Colonic mucosa (tissue), 4 donors: ENCODE results near the gene TNFRSF6B. TPM values are rescaled to one million over a fixed set of nuclear protein-coding genes. Genes with fewer than 3 reads are reported as not detected.

Experiments used
- DNase-seq: peaks from one replicate; pipeline ENCODE4 v3.0.0-alpha.2; 2020
- H3K27ac ChIP-seq: fragments of 200-600 bp; one replicate; pipeline ENCODE4 v1.8.0; 2021
- H3K27me3 ChIP-seq: fragments of 200-600 bp; one replicate; pipeline ENCODE4 v1.8.0; 2021
- H3K36me3 ChIP-seq: fragments of 200-600 bp; one replicate; pipeline ENCODE4 v1.8.0; 2021
- H3K4me1 ChIP-seq: fragments of 200-600 bp; one replicate; pipeline ENCODE4 v1.8.0; 2021; ENCODE audit warnings: mild to moderate bottlenecking
- H3K4me3 ChIP-seq: fragments of 200-600 bp; one replicate; pipeline ENCODE4 v1.8.0; 2021
- H3K9ac ChIP-seq, 2 donors: one replicate each; pipeline ENCODE4 v1.7.0; 2013; ENCODE audit warnings: control low read depth in 2 of 2, low read depth in 2 of 2, low read length in 2 of 2
- H3K9me3 ChIP-seq: fragments of 200-600 bp; one replicate; pipeline ENCODE4 v1.8.0; 2021
- intact Hi-C: fragments of 100-400 bp; cut with DNase I; formaldehyde crosslinking; loops from one replicate; pipeline ENCODE4 v1.14.1; 2022
- total RNA-seq, 2 donors: library from RNA; stranded (reverse); fragmentation: NEBNext Ultra II Directional in 1 of 2; extraction: Animal tissue kit (Norgen Biotek cat#: 25700) in 1 of 2; gene quantifications; one replicate each; pipeline ENCODE4 v1.2.1, GENCODE V29; 2021
- TF ChIP-seq, protein P1 (sequence below): fragments of 200-600 bp; IDR thresholded peaks from one replicate; pipeline ENCODE4 v1.8.0; 2022; ENCODE audit warnings: antibody characterized with exemption, mild to moderate bottlenecking
- donor health status: healthy.
- donor health status: DM: no; HTN: no; CAD: no.
- donor health status: DM: no; HTN: no; CAD: no.

Gene TNFRSF6B
- total RNA-seq, 2 donors from 2014 or later = 7.5 TPM; not detected in 1

DNA sequence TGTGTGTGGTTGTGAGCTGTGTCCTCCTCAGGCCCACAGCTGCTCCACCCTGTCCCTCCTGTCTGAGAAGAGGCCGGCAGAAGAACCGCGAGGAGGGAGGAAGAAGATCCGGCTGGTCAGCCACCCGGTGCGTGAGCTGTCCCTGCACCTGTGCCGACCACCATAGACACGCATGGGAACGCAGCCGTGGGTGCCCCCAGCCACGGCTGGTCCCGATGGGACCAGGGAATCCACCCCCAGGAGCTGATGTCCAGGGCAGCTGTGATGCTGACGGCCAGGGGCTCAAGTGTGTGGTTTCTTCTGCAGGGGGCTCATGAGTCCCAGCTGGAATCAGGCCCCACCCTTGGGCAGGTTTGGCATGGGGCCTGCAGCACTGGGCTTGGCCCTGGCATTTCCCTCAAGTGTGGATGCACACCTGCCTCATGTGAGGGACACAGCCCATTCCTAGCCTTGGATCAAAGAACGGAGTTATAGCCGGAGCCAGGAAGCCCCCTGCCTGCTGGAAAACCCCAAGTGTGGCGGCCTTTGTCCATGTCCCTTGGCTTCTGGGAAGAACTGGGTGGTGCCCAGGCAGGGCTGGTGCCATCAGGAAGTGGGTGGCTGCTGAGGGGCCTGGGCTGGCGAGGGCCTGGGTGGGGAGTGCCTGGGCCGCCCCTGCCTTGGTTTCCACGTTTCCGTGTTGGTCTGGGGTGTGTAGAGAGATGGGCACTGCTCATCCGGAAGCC is 4.6 kb upstream of the TNFRSF6B start:
- peak overlapping the region in 1 of 2 donors; percentile 50 for H3K9ac ChIP-seq
- no peaks in the 10 kb centered on the region for H3K27me3 ChIP-seq
- TF ChIP-seq, protein P1, sequence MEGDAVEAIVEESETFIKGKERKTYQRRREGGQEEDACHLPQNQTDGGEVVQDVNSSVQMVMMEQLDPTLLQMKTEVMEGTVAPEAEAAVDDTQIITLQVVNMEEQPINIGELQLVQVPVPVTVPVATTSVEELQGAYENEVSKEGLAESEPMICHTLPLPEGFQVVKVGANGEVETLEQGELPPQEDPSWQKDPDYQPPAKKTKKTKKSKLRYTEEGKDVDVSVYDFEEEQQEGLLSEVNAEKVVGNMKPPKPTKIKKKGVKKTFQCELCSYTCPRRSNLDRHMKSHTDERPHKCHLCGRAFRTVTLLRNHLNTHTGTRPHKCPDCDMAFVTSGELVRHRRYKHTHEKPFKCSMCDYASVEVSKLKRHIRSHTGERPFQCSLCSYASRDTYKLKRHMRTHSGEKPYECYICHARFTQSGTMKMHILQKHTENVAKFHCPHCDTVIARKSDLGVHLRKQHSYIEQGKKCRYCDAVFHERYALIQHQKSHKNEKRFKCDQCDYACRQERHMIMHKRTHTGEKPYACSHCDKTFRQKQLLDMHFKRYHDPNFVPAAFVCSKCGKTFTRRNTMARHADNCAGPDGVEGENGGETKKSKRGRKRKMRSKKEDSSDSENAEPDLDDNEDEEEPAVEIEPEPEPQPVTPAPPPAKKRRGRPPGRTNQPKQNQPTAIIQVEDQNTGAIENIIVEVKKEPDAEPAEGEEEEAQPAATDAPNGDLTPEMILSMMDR = no peak
- H3K27ac ChIP-seq = peak overlapping the region; percentile 83
- intact Hi-C loops = no loop called here
- peak; percentile 78 for DNase-seq
- no peaks in the 10 kb centered on the region for H3K9me3 ChIP-seq
- H3K36me3 ChIP-seq = no peaks in the 10 kb centered on the region
- H3K4me3 ChIP-seq = no peak overlapping the region
- H3K4me1 ChIP-seq = peaks cover 37% of the 10 kb centered on the region

DNA sequence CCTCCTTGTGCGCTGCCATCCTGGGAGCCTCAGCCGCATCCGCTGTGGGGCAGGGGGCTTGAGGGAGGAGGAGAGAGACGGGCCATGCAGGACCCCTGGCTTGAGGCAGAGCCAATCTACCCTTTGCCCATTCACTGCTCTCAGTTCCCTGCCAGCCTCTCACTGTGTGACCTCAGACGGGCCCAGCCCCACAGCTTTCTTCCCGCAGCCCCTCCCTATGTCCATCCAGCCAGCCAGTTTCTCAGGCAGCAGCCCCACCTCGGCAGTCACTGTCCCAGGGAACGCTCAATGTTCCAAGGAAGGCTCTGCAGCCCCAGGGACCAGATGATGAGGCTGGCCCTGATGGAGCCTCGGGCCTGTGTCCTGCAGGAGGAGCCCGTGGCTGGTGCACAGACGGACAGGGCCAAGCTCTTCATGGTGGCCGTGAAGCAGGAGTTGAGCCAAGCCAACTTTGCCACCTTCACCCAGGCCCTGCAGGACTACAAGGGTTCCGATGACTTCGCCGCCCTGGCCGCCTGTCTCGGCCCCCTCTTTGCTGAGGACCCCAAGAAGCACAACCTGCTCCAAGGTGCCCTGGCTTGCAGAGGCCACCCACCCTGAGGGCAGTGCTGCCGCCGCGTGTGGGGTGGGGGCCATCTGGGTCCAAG is 3.9 kb upstream of the TNFRSF6B start:
- peak; percentile 65 for DNase-seq
- Histone ChIP-seq H3K27me3 (no peaks in the 10 kb centered on the region), H3K4me1 (peaks cover 36% of the 10 kb centered on the region), H3K9me3 (no peaks in the 10 kb centered on the region), H3K4me3 (no peak overlapping the region), H3K9ac (peak overlapping the region in 1 of 2 donors; percentile 14), H3K27ac (peak overlapping the region; percentile 83), H3K36me3 (no peaks in the 10 kb centered on the region)
- TF ChIP-seq, protein P1 = no peak
- intact Hi-C loops = no loop called here

DNA sequence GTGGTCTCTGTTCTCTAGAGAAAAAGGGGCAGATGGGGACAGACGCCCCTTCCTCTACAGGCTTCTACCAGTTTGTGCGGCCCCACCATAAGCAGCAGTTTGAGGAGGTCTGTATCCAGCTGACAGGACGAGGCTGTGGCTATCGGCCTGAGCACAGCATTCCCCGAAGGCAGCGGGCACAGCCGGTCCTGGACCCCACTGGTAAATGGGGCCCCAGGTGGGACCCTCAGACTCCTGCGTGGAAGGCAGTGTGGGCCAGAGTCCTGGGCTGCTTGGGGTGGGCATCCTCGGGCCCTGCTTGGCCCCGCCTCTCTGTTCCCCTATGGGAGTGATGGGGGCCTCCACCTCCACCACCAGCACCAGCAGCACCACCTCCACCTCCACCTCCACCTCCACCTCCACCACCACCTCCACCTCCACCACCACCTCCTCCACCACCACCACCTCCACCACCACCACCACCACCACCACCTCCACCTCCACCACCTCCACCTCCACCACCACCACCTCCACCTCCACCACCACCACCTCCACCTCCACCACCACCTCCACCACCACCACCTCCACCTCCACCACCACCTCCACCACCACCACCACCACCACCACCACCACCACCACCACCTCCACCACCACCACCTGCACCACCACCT is 3.2 kb upstream of the TNFRSF6B start:
- no peak for DNase-seq
- peaks cover 38% of the 10 kb centered on the region for H3K4me1 ChIP-seq
- intact Hi-C loops = no loop called here
- no peak overlapping the region for H3K4me3 ChIP-seq
- H3K9me3 ChIP-seq = no peaks in the 10 kb centered on the region
- H3K27ac ChIP-seq = peak overlapping the region; percentile 83
- H3K36me3 ChIP-seq = no peaks in the 10 kb centered on the region
- no peak overlapping the region for H3K9ac ChIP-seq
- TF ChIP-seq, protein P1 = no peak
- no peaks in the 10 kb centered on the region for H3K27me3 ChIP-seq

DNA sequence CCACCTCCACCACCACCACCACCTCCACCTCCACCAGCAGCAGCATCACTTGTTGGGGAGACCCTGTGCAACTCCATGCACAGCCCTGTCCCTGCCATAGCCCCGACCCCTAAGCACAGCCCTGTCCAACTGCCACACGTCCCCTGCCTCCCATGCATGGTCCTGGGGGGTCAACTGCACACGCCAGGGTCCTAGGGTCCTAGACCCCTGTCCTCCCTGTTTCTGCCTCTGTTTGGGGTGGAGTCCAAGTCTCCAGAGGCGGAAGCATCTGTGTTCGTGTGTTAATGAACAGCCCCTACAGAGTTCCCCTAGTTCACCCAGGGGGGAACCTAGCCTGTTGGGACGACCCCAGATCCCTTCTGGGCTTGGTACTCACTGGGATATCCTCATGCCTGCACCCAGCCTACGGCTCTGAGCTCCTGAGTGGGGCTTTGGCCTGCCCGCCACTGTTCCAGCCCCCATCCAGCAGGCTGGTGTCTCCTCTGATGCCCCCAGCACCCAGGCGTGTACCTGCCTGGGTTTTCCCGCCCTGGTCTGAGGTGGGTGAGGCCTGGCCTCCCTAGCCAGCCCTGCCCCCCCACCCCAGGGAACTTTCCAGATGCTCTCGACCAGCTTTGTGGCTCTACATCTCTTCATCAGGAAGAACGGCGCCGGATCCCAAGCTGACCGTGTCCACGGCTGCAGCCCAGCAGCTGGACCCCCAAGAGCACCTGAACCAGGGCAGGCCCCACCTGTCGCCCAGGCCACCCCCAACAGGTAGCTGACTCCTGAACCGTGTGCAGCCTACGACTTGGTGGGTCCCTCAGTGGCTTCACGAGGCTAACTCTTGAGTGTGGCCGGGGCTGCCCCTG is 2.5 kb upstream of the TNFRSF6B start:
- Histone ChIP-seq H3K9me3 (no peaks in the 10 kb centered on the region), H3K9ac (no peak overlapping the region), H3K27me3 (no peaks in the 10 kb centered on the region), H3K4me1 (peaks cover 41% of the 10 kb centered on the region), H3K36me3 (no peaks in the 10 kb centered on the region), H3K27ac (no peak overlapping the region), H3K4me3 (no peak overlapping the region)
- intact Hi-C loops = no loop called here
- DNase-seq = no peak
- TF ChIP-seq, protein P1 = no peak
